Pons (tissue), 1 donor: ENCODE measurements around the gene ABL2.

Experiments
- DNase-seq: peaks from one replicate; pipeline ENCODE4 v3.0.0-alpha.2; 2016; ENCODE audit warnings: low spot score

Gene ABL2

GRCh38 chr1:179092896-179093461 is 136.5 kb downstream of the ABL2 start:
- no peak for DNase-seq

DNA sequence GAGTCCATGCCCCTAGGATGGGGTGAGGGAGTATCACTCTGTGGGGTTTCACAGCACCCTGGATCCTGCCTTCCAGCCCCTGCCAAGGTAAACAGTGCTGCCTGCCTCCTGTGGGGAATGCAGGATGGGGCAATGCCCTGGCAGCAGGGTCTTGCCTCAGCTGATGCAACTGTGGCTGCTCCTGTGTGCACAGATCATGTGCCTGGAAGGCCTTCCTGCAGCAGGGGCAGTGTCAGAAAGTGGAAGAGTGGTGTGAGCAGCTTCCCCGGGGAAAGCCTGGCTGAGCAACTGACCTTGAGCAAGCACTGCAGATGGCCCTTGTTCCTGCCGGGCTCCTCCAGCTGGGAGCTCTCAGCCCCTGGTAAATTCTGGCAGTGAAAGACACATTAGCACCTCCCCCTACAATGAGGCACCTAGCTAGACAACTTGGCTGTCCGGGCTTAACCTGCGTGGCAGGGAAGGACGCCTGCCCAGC is 137.7 kb downstream of the ABL2 start:
- no peak for DNase-seq

GRCh38 chr1:179090923-179091322 is 138.6 kb downstream of the ABL2 start:
- no peak for DNase-seq

DNA sequence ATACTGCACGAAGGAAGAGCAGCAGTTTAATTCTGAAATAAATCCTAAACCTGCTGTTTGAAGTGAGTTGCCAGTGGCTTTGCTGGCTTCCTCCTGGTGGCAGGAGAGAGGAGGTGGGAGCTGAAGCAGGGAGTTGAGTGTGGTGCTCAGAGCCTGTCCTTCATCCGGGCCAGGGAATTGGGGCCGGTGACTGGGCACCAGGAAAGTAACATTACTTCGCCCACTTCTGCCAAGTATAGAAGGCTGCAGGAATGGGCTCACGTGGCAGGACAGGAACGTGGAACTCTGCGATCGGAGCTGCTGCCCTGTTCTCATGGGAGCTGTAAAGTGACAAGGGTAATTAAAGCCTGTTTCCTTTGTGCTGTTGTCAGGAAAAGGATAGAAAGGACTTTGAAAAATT is 139.0 kb downstream of the ABL2 start:
- no peak for DNase-seq

DNA sequence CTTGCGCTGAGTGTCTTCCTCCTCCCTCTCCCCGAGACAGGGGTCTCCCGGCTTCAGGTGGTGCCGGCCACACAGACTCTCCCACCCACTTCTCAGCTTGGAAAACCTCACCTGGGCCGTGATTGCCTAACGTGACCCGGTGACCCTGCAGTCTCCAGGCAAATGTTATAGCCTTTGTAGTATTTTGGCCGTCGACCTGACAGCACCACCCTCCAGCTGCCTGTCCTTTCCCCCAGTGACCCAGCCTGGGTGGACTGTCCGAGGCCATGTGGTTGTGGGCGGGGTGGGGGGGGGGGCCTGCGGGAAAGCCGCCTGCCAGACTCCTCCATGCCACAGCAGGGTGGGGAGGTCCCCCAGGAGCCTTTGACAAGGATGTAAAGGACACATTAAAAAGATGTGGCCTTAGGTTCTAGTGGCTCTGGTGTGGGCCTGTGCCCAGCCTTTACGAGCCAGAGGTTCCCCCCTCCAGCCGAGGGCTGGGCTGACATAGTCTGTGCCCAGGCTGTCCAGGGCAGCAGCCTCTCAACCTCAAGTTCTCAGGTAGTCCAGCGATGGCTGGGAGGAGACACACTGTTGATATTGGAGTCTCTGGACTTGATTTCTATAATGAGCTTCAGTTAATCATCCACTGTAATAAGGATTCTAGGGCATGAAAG is 139.5 kb downstream of the ABL2 start:
- no peak for DNase-seq

- DNase-seq = no peak
Measured at GRCh38 chr1:179087665-179088064, 141.8 kb downstream of the ABL2 start.

DNA sequence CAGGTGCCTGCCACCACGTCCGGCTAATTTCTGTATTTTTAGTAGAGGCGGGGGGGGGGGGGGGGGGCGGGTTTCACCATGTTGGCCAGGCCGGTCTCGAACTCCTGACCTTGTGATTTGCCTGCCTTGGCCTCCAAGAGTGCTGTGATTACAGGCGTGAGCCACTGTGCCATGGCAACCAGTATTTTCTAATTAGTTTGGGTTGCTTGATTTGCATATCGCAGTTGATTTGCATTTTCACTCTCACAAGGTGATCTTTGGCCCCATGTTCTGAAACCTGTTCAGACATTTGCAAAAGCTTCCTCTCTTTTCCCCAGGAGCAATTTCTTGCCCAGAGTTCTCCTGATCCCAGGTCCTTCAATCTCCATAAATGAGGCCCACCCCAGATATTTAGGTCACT is 145.9 kb downstream of the ABL2 start:
- no peak for DNase-seq

DNA sequence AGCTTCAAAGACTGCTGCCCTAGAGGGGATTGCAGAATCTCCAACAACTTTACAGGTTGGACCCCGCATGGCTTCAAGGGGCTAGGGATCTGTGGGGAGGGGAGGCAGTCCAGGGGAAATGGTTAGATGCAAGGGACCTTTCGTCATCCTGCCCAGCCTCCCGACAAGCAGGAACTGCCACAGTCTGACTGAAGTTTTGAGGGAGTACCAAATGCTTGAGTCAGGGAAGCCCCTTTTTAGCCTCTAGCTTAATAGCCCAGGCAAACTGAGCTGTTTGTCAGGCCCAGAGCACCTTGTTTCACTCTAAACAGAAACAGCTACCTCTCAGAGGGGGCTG is 146.5 kb downstream of the ABL2 start:
- DNase-seq = no peak

DNA sequence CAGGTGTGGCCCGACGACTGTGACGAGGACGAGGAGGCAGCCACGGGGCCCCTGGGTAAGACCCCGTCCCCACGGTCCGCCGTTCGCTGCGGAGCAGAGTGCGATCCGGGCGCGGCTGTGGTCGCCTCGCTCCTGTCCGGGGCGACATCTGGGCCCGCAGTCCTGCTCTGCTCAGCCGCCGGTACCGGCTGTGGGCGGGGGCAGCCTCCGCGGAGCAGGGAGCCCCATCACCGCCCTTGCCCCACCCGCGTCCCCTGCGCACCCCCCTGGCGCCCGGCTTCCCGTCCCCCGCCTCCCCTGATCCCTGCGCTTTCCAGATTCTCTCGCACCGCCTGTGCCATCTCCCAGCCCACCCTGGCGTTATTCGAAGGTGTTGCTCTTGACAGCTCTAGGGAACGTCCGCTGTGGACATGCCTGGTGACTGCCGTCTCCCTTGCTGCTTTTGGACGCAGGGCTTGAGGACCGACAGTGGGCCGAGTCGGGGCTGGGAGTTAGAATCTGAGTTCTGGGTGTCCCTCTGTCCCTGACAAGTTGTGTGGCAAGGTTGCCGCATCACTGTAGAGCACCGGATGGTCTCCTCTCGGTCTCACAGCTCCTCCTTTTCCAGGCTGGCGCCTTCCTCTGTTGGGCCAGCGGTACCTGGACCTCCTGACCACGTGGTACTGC is 147.0 kb downstream of the ABL2 start:
- peak; percentile 18 for DNase-seq

GRCh38 chr1:179081687-179082332 is 147.7 kb downstream of the ABL2 start, which contains the start of gene TOR3A:
TOR3A (plus strand) TSS chr1:179082070; CDS start chr1:179082129, 59 bp downstream.
- peak; percentile 83 for DNase-seq

DNA sequence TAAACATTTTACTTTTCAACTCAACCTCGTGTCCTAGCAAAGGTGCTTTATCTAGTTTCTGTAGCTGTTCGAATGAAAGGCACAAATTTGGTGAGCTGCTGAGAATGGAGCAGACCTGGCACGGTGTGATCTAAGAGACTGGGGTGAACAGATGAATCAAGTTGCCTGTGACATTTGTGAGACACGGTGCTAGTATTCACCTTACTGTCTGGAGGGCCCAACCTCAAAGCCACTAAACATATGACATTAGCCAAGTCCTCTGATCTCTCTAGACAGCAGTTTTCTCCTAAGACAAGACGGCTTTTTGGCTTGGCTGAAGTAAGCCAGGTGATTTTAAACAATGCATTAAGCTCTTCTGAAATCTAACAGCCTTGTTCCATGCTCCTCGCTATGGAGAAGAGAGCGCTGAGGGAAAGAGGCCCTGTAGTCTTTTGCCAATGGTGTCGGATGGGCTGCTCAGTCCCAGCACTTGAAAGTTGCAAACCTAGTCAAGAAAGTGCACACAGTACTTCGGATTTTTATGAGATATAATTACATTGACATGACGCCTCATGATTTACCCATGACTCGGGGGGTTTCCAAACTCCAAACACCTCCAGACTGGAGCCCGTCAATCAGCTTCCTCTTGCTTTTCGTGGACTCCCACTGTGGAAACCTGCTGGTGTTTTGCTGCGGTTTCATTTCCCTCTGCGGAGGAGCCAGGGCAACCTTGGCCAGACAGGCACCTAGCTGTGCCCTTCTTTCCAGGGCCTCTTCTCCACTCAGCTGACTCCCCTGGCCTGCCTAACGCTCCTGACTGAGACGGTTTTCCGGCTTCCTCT is 148.4 kb downstream of the ABL2 start:
- DNase-seq = no peak

DNA sequence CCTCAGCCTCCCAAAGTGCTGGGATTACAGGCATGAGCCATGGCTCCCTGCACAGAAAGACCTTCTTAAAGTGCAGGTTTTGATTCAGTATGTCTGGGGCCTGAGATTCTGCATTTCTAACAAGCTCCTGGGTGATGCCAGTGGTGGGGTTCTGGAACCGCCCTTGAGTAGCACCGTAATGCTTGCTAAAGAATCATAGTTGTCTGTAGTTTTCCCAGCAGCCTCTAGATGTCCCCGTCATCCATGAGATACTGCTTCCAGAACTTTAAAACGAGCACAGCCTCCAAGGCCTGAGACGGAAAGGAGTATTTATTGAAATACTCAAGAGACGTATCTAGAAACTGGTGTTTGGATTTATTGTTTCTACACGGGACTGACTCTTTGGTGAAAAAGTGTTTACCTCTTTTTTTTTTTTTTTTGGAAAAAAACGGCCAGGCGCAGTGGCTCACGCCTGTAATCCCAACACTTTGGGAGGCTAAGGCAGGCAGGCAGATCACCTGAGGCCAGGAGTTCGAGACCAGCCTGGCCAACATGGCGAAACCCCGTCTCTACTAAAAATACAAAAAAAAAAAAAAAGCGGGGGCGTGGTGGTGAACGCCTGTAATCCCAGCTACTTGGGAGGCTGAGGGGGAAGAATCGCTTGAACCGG is 150.2 kb downstream of the ABL2 start:
- peak; percentile 85 for DNase-seq

- DNase-seq = no peak
Measured at GRCh38 chr1:179077396-179077795, 152.1 kb downstream of the ABL2 start.

- DNase-seq = no peak
Measured at GRCh38 chr1:179066471-179066870, 163.0 kb downstream of the ABL2 start.

GRCh38 chr1:179061360-179062282 is 167.9 kb downstream of the ABL2 start:
- no peak for DNase-seq

GRCh38 chr1:179058487-179059483 is 170.7 kb downstream of the ABL2 start:
- DNase-seq = no peak

DNA sequence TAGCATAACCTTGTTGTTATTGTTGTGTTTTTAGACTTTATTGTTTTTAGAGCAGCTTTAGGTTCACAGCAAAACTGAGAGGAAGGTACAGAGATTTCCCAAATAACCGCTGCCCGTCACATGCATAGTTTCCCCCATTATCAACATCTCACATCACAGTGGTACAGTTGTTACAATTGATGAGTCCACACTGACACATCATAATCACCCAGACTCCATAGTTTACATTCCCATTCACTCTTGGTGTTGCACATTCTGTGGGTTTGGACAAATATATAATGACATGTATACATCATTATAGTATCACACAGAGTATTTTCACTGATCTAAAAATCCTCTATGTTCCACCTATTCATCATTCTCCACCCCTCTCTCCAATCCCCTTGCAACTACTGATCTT is 173.5 kb downstream of the ABL2 start:
- no peak for DNase-seq

GRCh38 chr1:179053486-179053885 is 176.0 kb downstream of the ABL2 start:
- DNase-seq = peak; percentile 57

GRCh38 chr1:179052776-179053175 is 176.7 kb downstream of the ABL2 start:
- no peak for DNase-seq
